Endothelial cell of umbilical vein (primary cell): ENCODE measurements around the gene C19orf73. TPM values are rescaled to one million over a fixed set of nuclear protein-coding genes. Genes with fewer than 3 reads are reported as not detected.

Source experiments
- BruUV-seq: library from RNA; stranded (reverse); fragments of 400-500 nt; replicated peaks from 2 replicates; lab custom pipeline; 2021; lab: Mats Ljungman, UMichigan
- CTCF ChIA-PET: fragments of 300-600, 350-600 bp; sonication (Branson Sonifier 250); formaldehyde crosslinking; loops from one replicate; lab custom pipeline; 2021; ENCODE audit warnings: antibody characterized with exemption, inconsistent platforms; lab: Charles Lee
- POLR2A ChIA-PET: fragments of 300-600, 350-600 bp; sonication (Branson Sonifier 250); formaldehyde crosslinking; loops from one replicate; lab custom pipeline; 2021; ENCODE audit warnings: antibody characterized with exemption, inconsistent platforms; lab: Charles Lee
- DNase-seq: peaks from one replicate; pipeline ENCODE4 v3.0.0-alpha.2; 2011; ENCODE audit warnings: low read depth, low spot score
- FAIRE-seq: peaks from 2 replicates; lab custom pipeline; 2011; peaks lifted over from hg19 to GRCh38; lab: Jason Lieb, UNC
- H2AFZ ChIP-seq: 2 replicates; pipeline ENCODE4 v1.6.0; 2012; ENCODE audit warnings: low read depth, low read length, control low read depth, inconsistent platforms
- H3K27ac ChIP-seq: 2 replicates; pipeline ENCODE4 v1.5.1; 2011; ENCODE audit warnings: low read depth, mild to moderate bottlenecking, control low read depth, low read length, moderate library complexity; ENCODE audit not compliant: insufficient read depth
- H3K27me3 ChIP-seq, 2 experiments: 2 replicates each; pipeline versions ENCODE4 v1.6.0 to v1.6.1; 2011; ENCODE audit warnings: low read length in 2 of 2, mixed read lengths in 1 of 2; ENCODE audit not compliant: control insufficient read depth in 2 of 2, insufficient read depth in 2 of 2
- H3K36me3 ChIP-seq, 2 experiments: 2 replicates in 1 of 2; 3 replicates in 1 of 2; pipeline ENCODE4 v1.5.1; 2011; ENCODE audit warnings: low read length in 2 of 2, mild to moderate bottlenecking in 1 of 2, moderate library complexity in 1 of 2; ENCODE audit not compliant: control insufficient read depth in 2 of 2, insufficient read depth in 2 of 2; ENCODE audit errors: extremely low read depth in 1 of 2
- H3K4me1 ChIP-seq: 3 replicates; pipeline ENCODE4 v1.5.1; 2011; ENCODE audit warnings: mild to moderate bottlenecking, low read length; ENCODE audit not compliant: control insufficient read depth, insufficient read depth; ENCODE audit errors: extremely low read depth
- H3K4me2 ChIP-seq: 2 replicates; pipeline ENCODE4 v1.6.1; 2011; ENCODE audit warnings: low read length, control low read depth, mixed read lengths; ENCODE audit not compliant: insufficient read depth
- H3K4me3 ChIP-seq, 3 experiments: fragments of 200-600 bp in 1 of 3; sonication (generic), shearing (Covaris generic) in 1 of 3; replicated peaks in 1 of 3; 2 replicates each; pipeline ENCODE4 v1.5.1; 2011 to 2016; ENCODE audit warnings: control low read depth in 3 of 3, low read length in 3 of 3, mild to moderate bottlenecking in 2 of 3, inconsistent platforms in 1 of 3, low read depth in 1 of 3, moderate library complexity in 1 of 3; ENCODE audit not compliant: insufficient read depth in 1 of 3
- H3K79me2 ChIP-seq: 2 replicates; pipeline ENCODE4 v1.6.0; 2012; ENCODE audit warnings: low read length, inconsistent platforms; ENCODE audit not compliant: control insufficient read depth, insufficient read depth
- H3K9ac ChIP-seq: replicated peaks from 2 replicates; pipeline ENCODE3; 2011; ENCODE audit warnings: low read length, control low read depth; ENCODE audit not compliant: insufficient read depth; ENCODE audit errors: extremely low read depth
- H3K9me1 ChIP-seq: replicated peaks from 3 replicates; pipeline ENCODE4 v1.6.0; 2011; ENCODE audit warnings: mild to moderate bottlenecking, low read length; ENCODE audit not compliant: control insufficient read depth, insufficient read depth; ENCODE audit errors: extremely low read depth
- H3K9me3 ChIP-seq: replicated peaks from 2 replicates; pipeline ENCODE4 v1.5.1; 2012; ENCODE audit warnings: low read length, inconsistent platforms; ENCODE audit not compliant: control insufficient read depth, insufficient read depth
- H4K20me1 ChIP-seq: replicated peaks from 2 replicates; pipeline ENCODE3; 2011; ENCODE audit warnings: mild to moderate bottlenecking, low read length; ENCODE audit not compliant: control insufficient read depth, insufficient read depth; ENCODE audit errors: extremely low read depth
- EZH2 ChIP-seq: IDR thresholded peaks from 2 replicates; pipeline ENCODE4 v1.6.1; 2012; ENCODE audit warnings: borderline replicate concordance, low read depth, mild to moderate bottlenecking, moderate library complexity, low read length, inconsistent platforms; ENCODE audit not compliant: severe bottlenecking
- FOS ChIP-seq: IDR thresholded peaks from 2 replicates; pipeline ENCODE4 v1.6.1; 2011; ENCODE audit warnings: mild to moderate bottlenecking, low read length, moderate library complexity, borderline replicate concordance; ENCODE audit not compliant: insufficient read depth
- GATA2 ChIP-seq: IDR thresholded peaks from 2 replicates; pipeline ENCODE4 v1.7.0; 2011; ENCODE audit warnings: low read depth, mild to moderate bottlenecking, moderate library complexity, mixed read lengths, low read length; ENCODE audit not compliant: insufficient read length, insufficient read depth
- JUN ChIP-seq: IDR thresholded peaks from 2 replicates; pipeline ENCODE4 v1.6.1; 2011; ENCODE audit warnings: borderline replicate concordance, low read depth; ENCODE audit not compliant: insufficient read length, insufficient read depth
- MYC ChIP-seq: IDR thresholded peaks from one replicate; pipeline ENCODE4 v1.6.1; 2011; ENCODE audit warnings: mild to moderate bottlenecking, low read depth, low read length
- POLR2A ChIP-seq: IDR thresholded peaks from 2 replicates; pipeline ENCODE4 v1.6.1; 2012; ENCODE audit warnings: low read depth, mild to moderate bottlenecking, control low read depth, low read length
- POLR2AphosphoS5 ChIP-seq: IDR thresholded peaks from 2 replicates; pipeline ENCODE4 v1.6.1; 2012; ENCODE audit warnings: low read depth, mild to moderate bottlenecking, control low read depth, low read length, moderate library complexity; ENCODE audit not compliant: insufficient read depth
- dilution Hi-C: fragments of 300-500 bp; cut with MboI; formaldehyde crosslinking; loops from one replicate; pipeline ENCODE4 v1.15.0; 2019; ENCODE audit warnings: low sequenced_read_pairs; ENCODE audit not compliant: extremely low pct_ligation_motif_present
- intact Hi-C: fragments of 100-400 bp; cut with micrococcal nuclease; formaldehyde crosslinking; loops from one replicate; pipeline ENCODE4 v1.10.0; 2022
- polyA plus RNA-seq, 4 experiments: library from polyadenylated mRNA; depleted of rRNA in 3 of 4; stranded (reverse) in 3 of 4; unstranded in 1 of 4; fragments of >200 nt; gene quantifications; 2 replicates each; pipeline versions ENCODE4 v1.2.1 to v1.2.3, GENCODE V29; 2011 to 2012; ENCODE audit warnings: missing spikeins in 1 of 4
- total RNA-seq: library from RNA; stranded (reverse); gene quantifications from 2 replicates; pipeline ENCODE4 v1.2.3, GENCODE V29; 2021
- TF ChIP-seq, protein P1 (sequence below), 2 donors: IDR thresholded peaks; 1 replicate in 1 of 2; 2 replicates in 1 of 2; pipeline ENCODE4 v1.5.1; 2011; ENCODE audit warnings: low read length in 2 of 2, mild to moderate bottlenecking in 2 of 2, moderate library complexity in 2 of 2, control low read depth in 1 of 2, inconsistent platforms in 1 of 2, low read depth in 1 of 2; ENCODE audit not compliant: insufficient read depth in 1 of 2; ENCODE audit errors: extremely low read depth in 1 of 2
- TF ChIP-seq, protein P2 (sequence below): IDR thresholded peaks from 2 replicates; pipeline ENCODE4 v1.6.1; 2011; ENCODE audit not compliant: insufficient read depth, insufficient read length

Gene C19orf73
- total and polyA plus RNA-seq, 2 donors (not counting 3 experiments of a cell fraction or from before 2014, with no cell fraction given), result 1.8 TPM; not detected in 1

DNA sequence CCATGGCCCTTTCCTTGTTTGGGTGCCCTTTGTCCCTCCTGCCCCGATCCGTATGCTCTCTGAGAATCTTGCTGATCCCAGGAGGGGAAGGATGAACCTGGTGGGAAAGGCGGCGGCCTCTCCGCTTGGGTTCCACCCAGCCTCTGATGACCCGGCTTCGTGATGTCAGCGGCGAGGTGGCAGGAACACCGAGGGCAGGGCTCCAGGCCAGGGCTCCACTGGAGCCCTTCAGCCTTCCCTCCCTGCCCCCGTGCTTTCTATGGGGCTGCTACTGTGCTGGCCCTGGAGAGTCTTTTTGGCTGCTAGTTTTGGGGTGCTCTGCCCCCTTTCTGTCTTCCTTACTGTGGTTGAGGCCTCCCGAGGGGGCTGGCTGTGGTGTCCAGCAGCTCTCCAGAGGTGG, 16.6 kb downstream of the C19orf73 start:
- no peaks in the 10 kb centered on the region for H3K9me1 ChIP-seq
- CTCF ChIA-PET, result interaction anchor here (1.3 kb wide), 1 partner anchor 106 kb away, joined by 3 read pairs; no protein-coding TSS in a partner anchor
- dilution Hi-C loops (no loop called here), intact Hi-C loops (no loop called here)
- H3K79me2 ChIP-seq, result peaks cover 19% of the 10 kb centered on the region
- FAIRE-seq (no peak), DNase-seq (no peak)
- TF ChIP-seq FOS, result no peak
- no peak for TF ChIP-seq MYC
- no peak for TF ChIP-seq EZH2
- TF ChIP-seq GATA2, result no peak
- no peak for TF ChIP-seq JUN
- TF ChIP-seq, protein P1, sequence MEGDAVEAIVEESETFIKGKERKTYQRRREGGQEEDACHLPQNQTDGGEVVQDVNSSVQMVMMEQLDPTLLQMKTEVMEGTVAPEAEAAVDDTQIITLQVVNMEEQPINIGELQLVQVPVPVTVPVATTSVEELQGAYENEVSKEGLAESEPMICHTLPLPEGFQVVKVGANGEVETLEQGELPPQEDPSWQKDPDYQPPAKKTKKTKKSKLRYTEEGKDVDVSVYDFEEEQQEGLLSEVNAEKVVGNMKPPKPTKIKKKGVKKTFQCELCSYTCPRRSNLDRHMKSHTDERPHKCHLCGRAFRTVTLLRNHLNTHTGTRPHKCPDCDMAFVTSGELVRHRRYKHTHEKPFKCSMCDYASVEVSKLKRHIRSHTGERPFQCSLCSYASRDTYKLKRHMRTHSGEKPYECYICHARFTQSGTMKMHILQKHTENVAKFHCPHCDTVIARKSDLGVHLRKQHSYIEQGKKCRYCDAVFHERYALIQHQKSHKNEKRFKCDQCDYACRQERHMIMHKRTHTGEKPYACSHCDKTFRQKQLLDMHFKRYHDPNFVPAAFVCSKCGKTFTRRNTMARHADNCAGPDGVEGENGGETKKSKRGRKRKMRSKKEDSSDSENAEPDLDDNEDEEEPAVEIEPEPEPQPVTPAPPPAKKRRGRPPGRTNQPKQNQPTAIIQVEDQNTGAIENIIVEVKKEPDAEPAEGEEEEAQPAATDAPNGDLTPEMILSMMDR (IDR thresholded peaks at IDR 0.05; ENCODE audit: extremely low read depth in 1 of 2, insufficient read depth in 1 of 2, low read depth in 1 of 2, low read length in 2 of 2), result no peak
- TF ChIP-seq, protein P2, sequence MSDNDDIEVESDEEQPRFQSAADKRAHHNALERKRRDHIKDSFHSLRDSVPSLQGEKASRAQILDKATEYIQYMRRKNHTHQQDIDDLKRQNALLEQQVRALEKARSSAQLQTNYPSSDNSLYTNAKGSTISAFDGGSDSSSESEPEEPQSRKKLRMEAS, result no peak
- TF ChIP-seq POLR2A, result no peak
- no peak for TF ChIP-seq POLR2AphosphoS5
- no peak overlapping the region for H2AFZ ChIP-seq
- no peak overlapping the region for H3K4me2 ChIP-seq
- POLR2A ChIA-PET, result no interaction called here
- H3K4me1 ChIP-seq, result no peaks in the 10 kb centered on the region
- no peak overlapping the region for H3K27ac ChIP-seq
- peaks cover 31 to 68% of the 10 kb centered on the region in 2 experiments for H3K36me3 ChIP-seq
- BruUV-seq, result no TSS peak
- no peaks in the 10 kb centered on the region for H3K27me3 ChIP-seq
- H3K4me3 ChIP-seq, result no peak overlapping the region
- H4K20me1 ChIP-seq, result peaks cover 3% of the 10 kb centered on the region
- no peaks in the 10 kb centered on the region for H3K9me3 ChIP-seq
- H3K9ac ChIP-seq, result no peak overlapping the region
